ENCODE data around the gene CHCHD2.
"Not testable (repeated sequence)": the region's sequence is repeated elsewhere in the genome, so short reads cannot be mapped to it uniquely, and the experiment has no call there.

Gene CHCHD2

GRCh38 chr7:56086761-56087160 is 19.5 kb downstream of the CHCHD2 start:
- H3K4me1 ChIP-seq (ENCODE audit: control insufficient read depth in 1 of 2, insufficient read depth in 2 of 2, low read length in 2 of 2): peaks cover 0 to 5% of the 10 kb centered on the region in 2 donors
- H3K9me3 ChIP-seq (ENCODE audit: control insufficient read depth in 1 of 2, low read length in 2 of 2): no peaks in the 10 kb centered on the region
- no peaks in the 10 kb centered on the region for H3K27me3 ChIP-seq (ENCODE audit: control insufficient read depth in 1 of 2, insufficient read depth in 2 of 2, low read length in 2 of 2)
- no peak overlapping the region for H3K4me3 ChIP-seq (ENCODE audit: low read depth in 1 of 2, low read length in 2 of 2)
- H3K27ac ChIP-seq (ENCODE audit: low read depth, low read length): no peak overlapping the region
- no peak overlapping the region for H3K9ac ChIP-seq (ENCODE audit: low read depth in 1 of 2, low read length in 2 of 2)
- H3K36me3 ChIP-seq (ENCODE audit: control insufficient read depth in 1 of 2, insufficient read depth in 2 of 2, low read length in 2 of 2): peaks cover 0 to 4% of the 10 kb centered on the region in 2 donors

- Histone ChIP-seq H3K4me1 (ENCODE audit: control insufficient read depth in 1 of 2, insufficient read depth in 2 of 2, low read length in 2 of 2) (peaks cover 3 to 11% of the 10 kb centered on the region in 2 donors), H3K9ac (ENCODE audit: low read depth in 1 of 2, low read length in 2 of 2) (no peak overlapping the region), H3K4me3 (ENCODE audit: low read depth in 1 of 2, low read length in 2 of 2) (no peak overlapping the region), H3K9me3 (ENCODE audit: control insufficient read depth in 1 of 2, low read length in 2 of 2) (no peaks in the 10 kb centered on the region), H3K27me3 (ENCODE audit: control insufficient read depth in 1 of 2, insufficient read depth in 2 of 2, low read length in 2 of 2) (no peaks in the 10 kb centered on the region), H3K27ac (ENCODE audit: low read depth, low read length) (no peak overlapping the region), H3K36me3 (ENCODE audit: control insufficient read depth in 1 of 2, insufficient read depth in 2 of 2, low read length in 2 of 2) (peaks cover 4 to 15% of the 10 kb centered on the region in 2 donors)
Observed at GRCh38 chr7:56083150-56083785, 23.0 kb downstream of the CHCHD2 start.

- Histone ChIP-seq H3K4me3 (ENCODE audit: low read depth in 1 of 2, low read length in 2 of 2) (no peak overlapping the region), H3K4me1 (ENCODE audit: control insufficient read depth in 1 of 2, insufficient read depth in 2 of 2, low read length in 2 of 2) (peaks cover 3 to 11% of the 10 kb centered on the region in 2 donors), H3K36me3 (ENCODE audit: control insufficient read depth in 1 of 2, insufficient read depth in 2 of 2, low read length in 2 of 2) (peaks cover 6 to 14% of the 10 kb centered on the region in 2 donors), H3K9me3 (ENCODE audit: control insufficient read depth in 1 of 2, low read length in 2 of 2) (no peaks in the 10 kb centered on the region), H3K27me3 (ENCODE audit: control insufficient read depth in 1 of 2, insufficient read depth in 2 of 2, low read length in 2 of 2) (no peaks in the 10 kb centered on the region), H3K27ac (ENCODE audit: low read depth, low read length) (no peak overlapping the region), H3K9ac (ENCODE audit: low read depth in 1 of 2, low read length in 2 of 2) (no peak overlapping the region)
Observed at GRCh38 chr7:56081626-56082340, 24.5 kb downstream of the CHCHD2 start.

DNA sequence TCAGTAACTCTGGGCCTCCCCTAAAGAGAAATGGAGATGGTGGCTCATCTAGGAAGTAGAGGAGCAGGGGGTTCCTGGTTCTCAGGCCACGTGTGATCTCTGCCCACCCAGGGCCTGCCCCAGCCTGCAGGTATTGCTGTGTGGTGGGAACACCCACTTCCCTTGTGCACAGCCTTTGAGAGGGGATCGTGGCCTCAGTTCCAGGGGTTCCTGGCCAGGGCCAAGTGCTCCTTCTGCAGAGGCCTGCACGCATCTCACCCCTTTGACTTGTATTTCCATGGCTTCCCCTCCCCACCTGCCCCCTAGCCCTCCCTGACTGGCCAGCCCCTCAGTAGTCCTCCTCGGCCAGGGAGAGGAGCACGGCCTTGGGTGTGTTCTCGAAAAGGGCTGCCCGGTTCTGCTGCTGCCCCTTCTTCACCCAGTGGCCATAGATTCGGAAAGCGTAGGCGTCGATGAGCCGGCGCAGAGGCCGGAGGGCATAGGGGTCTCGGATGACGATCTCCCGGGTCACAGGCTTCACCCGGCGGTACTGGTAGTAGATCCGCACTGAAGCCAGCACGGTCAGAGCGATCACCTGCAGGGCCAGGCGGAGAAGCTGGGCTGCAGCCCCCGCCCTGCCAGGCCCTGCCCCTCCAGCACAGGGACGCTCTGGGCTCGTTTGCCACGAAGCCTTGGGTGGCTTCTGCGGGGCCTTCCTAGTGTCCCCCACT is 25.4 kb downstream of the CHCHD2 start:
- H3K4me1 ChIP-seq (ENCODE audit: control insufficient read depth in 1 of 2, insufficient read depth in 2 of 2, low read length in 2 of 2): peaks cover 3 to 11% of the 10 kb centered on the region in 2 donors
- not testable (repeated sequence) for H3K27me3 ChIP-seq (ENCODE audit: control insufficient read depth in 1 of 2, insufficient read depth in 2 of 2, low read length in 2 of 2); H3K9me3 ChIP-seq (ENCODE audit: control insufficient read depth in 1 of 2, low read length in 2 of 2); H3K9ac ChIP-seq (ENCODE audit: low read depth in 1 of 2, low read length in 2 of 2); H3K27ac ChIP-seq (ENCODE audit: low read depth, low read length); H3K4me3 ChIP-seq (ENCODE audit: low read depth in 1 of 2, low read length in 2 of 2)
- H3K36me3 ChIP-seq (ENCODE audit: control insufficient read depth in 1 of 2, insufficient read depth in 2 of 2, low read length in 2 of 2): peaks cover 6 to 18% of the 10 kb centered on the region in 2 donors

GRCh38 chr7:56079450-56080185 is 26.7 kb downstream of the CHCHD2 start:
- Histone ChIP-seq H3K27ac (ENCODE audit: low read depth, low read length) (no peak overlapping the region), H3K9ac (ENCODE audit: low read depth in 1 of 2, low read length in 2 of 2) (no peak overlapping the region), H3K36me3 (ENCODE audit: control insufficient read depth in 1 of 2, insufficient read depth in 2 of 2, low read length in 2 of 2) (peaks cover 6 to 18% of the 10 kb centered on the region in 2 donors), H3K27me3 (ENCODE audit: control insufficient read depth in 1 of 2, insufficient read depth in 2 of 2, low read length in 2 of 2) (no peaks in the 10 kb centered on the region), H3K4me3 (ENCODE audit: low read depth in 1 of 2, low read length in 2 of 2) (no peak overlapping the region), H3K4me1 (ENCODE audit: control insufficient read depth in 1 of 2, insufficient read depth in 2 of 2, low read length in 2 of 2) (peaks cover 3 to 11% of the 10 kb centered on the region in 2 donors), H3K9me3 (ENCODE audit: control insufficient read depth in 1 of 2, low read length in 2 of 2) (no peaks in the 10 kb centered on the region)

GRCh38 chr7:56078196-56078595 is 28.1 kb downstream of the CHCHD2 start:
- H3K36me3 ChIP-seq (ENCODE audit: control insufficient read depth in 1 of 2, insufficient read depth in 2 of 2, low read length in 2 of 2): peaks cover 6 to 18% of the 10 kb centered on the region in 2 donors
- no peaks in the 10 kb centered on the region for H3K27me3 ChIP-seq (ENCODE audit: control insufficient read depth in 1 of 2, insufficient read depth in 2 of 2, low read length in 2 of 2)
- peaks cover 3 to 8% of the 10 kb centered on the region in 2 donors for H3K4me1 ChIP-seq (ENCODE audit: control insufficient read depth in 1 of 2, insufficient read depth in 2 of 2, low read length in 2 of 2)
- H3K9ac ChIP-seq (ENCODE audit: low read depth in 1 of 2, low read length in 2 of 2): no peak overlapping the region
- H3K9me3 ChIP-seq (ENCODE audit: control insufficient read depth in 1 of 2, low read length in 2 of 2): no peaks in the 10 kb centered on the region
- no peak overlapping the region for H3K4me3 ChIP-seq (ENCODE audit: low read depth in 1 of 2, low read length in 2 of 2)
- H3K27ac ChIP-seq (ENCODE audit: low read depth, low read length): no peak overlapping the region

- H3K27me3 ChIP-seq (ENCODE audit: control insufficient read depth in 1 of 2, insufficient read depth in 2 of 2, low read length in 2 of 2): no peaks in the 10 kb centered on the region
- H3K36me3 ChIP-seq (ENCODE audit: control insufficient read depth in 1 of 2, insufficient read depth in 2 of 2, low read length in 2 of 2): peaks cover 6 to 23% of the 10 kb centered on the region in 2 donors
- H3K27ac ChIP-seq (ENCODE audit: low read depth, low read length): no peak overlapping the region
- no peak overlapping the region for H3K9ac ChIP-seq (ENCODE audit: low read depth in 1 of 2, low read length in 2 of 2)
- no peak overlapping the region for H3K4me3 ChIP-seq (ENCODE audit: low read depth in 1 of 2, low read length in 2 of 2)
- no peaks in the 10 kb centered on the region for H3K9me3 ChIP-seq (ENCODE audit: control insufficient read depth in 1 of 2, low read length in 2 of 2)
- peaks cover 3 to 6% of the 10 kb centered on the region in 2 donors for H3K4me1 ChIP-seq (ENCODE audit: control insufficient read depth in 1 of 2, insufficient read depth in 2 of 2, low read length in 2 of 2)
Observed at GRCh38 chr7:56077681-56078080, 28.6 kb downstream of the CHCHD2 start.

GRCh38 chr7:56074371-56074791 is 31.9 kb downstream of the CHCHD2 start:
- Histone ChIP-seq H3K9ac (ENCODE audit: low read depth in 1 of 2, low read length in 2 of 2) (no peak overlapping the region), H3K27ac (ENCODE audit: low read depth, low read length) (no peak overlapping the region), H3K36me3 (ENCODE audit: control insufficient read depth in 1 of 2, insufficient read depth in 2 of 2, low read length in 2 of 2) (peaks cover 6 to 36% of the 10 kb centered on the region in 2 donors), H3K4me1 (ENCODE audit: control insufficient read depth in 1 of 2, insufficient read depth in 2 of 2, low read length in 2 of 2) (peaks cover 0 to 4% of the 10 kb centered on the region in 2 donors), H3K27me3 (ENCODE audit: control insufficient read depth in 1 of 2, insufficient read depth in 2 of 2, low read length in 2 of 2) (no peaks in the 10 kb centered on the region), H3K9me3 (ENCODE audit: control insufficient read depth in 1 of 2, low read length in 2 of 2) (no peaks in the 10 kb centered on the region), H3K4me3 (ENCODE audit: low read depth in 1 of 2, low read length in 2 of 2) (no peak overlapping the region)

DNA sequence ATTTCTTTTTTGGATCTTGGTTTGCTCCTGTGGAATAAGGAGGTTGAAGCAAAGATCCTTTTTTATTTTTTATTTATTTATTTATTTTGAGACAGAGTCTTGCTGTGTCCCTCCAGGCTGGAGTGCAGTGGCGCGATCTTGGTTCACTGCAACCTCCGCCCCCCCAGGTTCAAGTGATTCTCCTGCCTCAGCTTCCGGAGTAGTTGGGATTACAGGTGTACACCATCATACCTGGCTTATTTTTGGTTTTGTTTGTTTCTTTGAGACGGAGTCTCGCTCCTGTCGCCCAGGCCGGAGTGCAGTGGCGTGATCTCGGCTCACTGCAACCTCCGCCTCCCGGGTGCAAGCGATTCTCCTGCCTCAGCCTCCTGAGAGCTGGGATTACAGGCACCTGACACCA is 39.9 kb downstream of the CHCHD2 start:
- not testable (repeated sequence) for H3K9ac ChIP-seq (ENCODE audit: low read depth in 1 of 2, low read length in 2 of 2); H3K4me3 ChIP-seq (ENCODE audit: low read depth in 1 of 2, low read length in 2 of 2); H3K9me3 ChIP-seq (ENCODE audit: control insufficient read depth in 1 of 2, low read length in 2 of 2); H3K27me3 ChIP-seq (ENCODE audit: control insufficient read depth in 1 of 2, insufficient read depth in 2 of 2, low read length in 2 of 2); H3K27ac ChIP-seq (ENCODE audit: low read depth, low read length)
- H3K4me1 ChIP-seq (ENCODE audit: control insufficient read depth in 1 of 2, insufficient read depth in 2 of 2, low read length in 2 of 2): peaks cover 6 to 17% of the 10 kb centered on the region in 2 donors
- peaks cover 0 to 41% of the 10 kb centered on the region in 2 donors for H3K36me3 ChIP-seq (ENCODE audit: control insufficient read depth in 1 of 2, insufficient read depth in 2 of 2, low read length in 2 of 2)
